ELR (cell line): Measurements from ENCODE around the gene HSD11B1L.
"Not testable (repeated sequence)": the region's sequence is repeated elsewhere in the genome, so short reads cannot be mapped to it uniquely, and the experiment has no call there.

Experiments used
- DNase-seq: peaks from one replicate; pipeline ENCODE4 v3.0.0-alpha.2; 2015; ENCODE audit warnings: low read depth

Gene HSD11B1L

DNA sequence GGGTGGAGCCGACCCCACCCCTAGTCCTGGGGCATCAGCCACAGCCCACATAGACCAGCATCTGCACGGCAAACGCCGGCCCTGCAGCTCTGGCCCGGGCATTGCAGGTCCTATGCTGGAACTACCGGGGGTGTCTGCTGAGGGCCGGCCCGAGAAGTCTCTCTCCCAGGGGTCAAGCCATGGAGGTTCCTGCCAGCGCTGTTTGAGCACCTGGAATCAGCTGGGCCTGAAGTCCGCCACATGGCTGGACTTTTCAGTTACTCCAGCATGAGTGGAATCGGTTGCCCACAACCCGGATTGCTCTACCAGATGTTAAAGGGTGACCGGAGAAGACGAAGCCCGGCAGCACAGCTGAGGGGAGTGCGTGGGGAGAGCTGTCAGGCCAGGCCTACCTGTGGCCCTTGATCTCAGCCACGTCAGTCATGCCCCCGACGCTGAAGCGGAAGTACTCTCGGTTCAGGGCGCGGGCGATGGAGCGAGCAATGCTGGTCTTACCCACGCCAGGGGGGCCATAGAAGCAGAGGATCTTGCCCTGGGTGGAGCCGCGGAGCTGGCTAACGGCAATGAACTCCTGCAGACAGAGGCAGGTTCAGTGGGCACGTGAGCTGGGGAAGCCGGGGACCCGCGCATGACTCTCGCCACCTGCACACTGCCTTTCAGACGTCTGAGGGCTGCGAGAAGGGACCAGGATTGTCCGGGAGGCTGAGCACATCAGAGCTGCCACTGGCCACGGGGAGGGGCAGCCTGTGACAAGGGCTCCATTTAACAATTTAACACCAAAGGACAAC lies 18.0 kb downstream of the HSD11B1L start:
- DNase-seq = no peak

GRCh38 chr19:5700455-5701092 lies 19.7 kb downstream of the HSD11B1L start:
- DNase-seq = no peak

DNA sequence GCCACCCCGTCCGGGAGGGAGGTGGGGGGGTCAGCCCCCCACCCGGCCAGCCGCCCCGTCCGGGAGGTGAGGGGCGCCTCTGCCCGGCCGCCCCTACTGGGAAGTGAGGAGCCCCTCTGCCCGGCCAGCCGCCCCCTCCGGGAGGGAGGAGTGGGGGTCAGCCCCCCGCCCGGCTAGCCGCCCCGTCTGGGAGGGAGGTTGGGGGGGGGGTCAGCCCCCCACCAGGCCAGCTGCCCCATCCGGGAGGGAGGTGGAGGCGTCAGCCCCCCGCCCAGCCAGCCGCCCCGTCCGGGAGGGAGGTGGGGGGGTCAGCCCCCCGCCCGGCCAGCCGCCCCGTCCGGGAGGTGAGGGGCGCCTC lies 21.2 kb downstream of the HSD11B1L start:
- not testable (repeated sequence) for DNase-seq

DNA sequence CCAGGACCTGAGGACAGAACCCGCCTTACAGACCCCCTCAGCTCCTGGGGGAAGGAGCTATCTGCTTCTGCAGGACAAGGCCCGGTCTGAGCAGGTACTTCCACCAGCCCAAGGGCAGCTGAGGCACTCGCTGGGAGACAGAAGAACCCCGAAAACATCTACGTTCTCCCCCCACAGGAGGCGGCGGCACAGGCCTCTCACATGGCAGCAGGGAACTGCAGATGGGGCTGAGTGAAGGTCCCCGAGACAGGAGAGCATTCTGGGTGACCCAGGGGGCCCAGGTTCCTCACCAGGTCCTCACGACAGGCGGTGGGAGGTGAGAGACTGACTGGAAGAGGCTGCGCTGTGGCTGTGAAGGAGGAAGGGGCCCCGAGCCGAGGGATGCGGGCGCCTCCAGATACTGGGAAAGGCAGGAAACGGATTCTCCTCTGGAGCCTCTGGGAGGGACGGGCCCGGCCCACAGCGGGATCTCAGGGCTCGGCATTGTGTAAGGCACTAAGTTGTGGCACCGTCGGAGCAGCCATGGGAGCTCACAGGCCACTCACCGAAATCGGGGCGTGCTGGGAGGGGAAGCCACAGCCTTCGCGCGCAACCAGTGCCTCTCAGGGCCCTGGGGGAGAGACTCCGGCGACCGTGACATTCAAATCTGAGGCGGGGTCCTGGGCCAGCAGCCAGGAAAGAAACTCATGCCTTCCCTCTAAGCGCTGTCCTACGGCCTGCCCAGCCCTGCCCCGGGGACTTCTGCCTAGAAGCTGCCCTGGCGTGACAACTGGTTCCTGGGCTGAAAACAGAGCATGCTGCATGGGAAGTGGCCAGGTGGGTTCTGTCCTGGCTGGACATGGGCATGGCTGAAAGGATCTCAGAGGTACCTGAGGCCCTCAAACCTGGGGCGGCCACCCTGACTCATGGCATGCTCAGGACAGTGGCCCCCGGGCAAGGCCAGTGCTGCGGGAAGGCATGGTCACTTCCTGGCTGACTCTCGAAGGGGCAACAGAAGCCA lies 23.3 kb downstream of the HSD11B1L start:
- DNase-seq = no peak

GRCh38 chr19:5705552-5705951 lies 24.7 kb downstream of the HSD11B1L start:
- no peak for DNase-seq

GRCh38 chr19:5706876-5707573 lies 26.2 kb downstream of the HSD11B1L start:
- no peak for DNase-seq

DNA sequence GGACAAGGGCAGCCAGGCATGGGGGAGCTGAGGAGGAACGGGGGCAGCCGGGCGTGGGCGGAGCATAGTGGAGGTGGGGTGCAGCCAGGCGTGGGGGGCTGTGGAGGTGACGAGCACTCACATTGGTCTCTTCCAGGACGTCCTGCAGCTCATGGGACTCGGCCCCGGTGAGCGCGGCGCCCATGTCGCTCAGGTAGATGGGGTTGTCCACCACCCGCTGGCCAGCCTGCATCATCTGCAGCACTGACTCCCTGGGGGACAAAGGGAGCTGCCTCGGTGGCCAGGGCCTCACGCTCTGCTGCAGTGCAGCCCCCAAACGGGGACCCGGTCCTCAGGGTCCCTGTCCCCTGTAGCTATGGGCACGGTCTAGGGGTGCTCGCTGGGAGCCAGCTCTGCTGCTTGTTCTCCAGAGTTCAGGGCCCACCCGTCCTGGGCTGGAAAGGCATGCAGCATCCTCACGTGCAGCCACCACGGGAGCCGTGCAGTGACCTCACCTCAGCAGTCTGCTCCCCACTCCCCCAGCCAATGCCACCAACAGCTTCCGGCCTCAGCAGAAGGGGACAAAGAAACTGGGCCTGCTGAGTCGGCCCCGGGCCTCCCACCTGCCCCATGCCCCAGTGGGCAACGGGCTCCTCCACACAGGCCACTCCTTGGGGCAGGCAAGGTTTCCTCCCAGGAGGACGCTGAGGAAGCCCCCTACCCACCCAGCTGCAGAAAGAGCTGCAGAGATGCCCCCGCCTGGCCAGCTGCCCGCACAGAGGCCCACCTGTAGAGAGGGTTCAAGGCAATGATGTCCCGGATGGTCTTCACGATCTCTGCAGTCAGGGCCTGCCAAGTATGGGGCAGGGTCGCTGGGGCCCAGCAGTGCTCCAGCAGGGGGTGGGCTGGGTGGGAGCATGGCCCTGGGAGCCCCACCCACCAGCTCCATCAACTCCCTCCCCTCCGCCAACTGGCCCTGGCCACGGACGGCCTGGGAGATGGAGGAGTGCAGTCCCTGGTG lies 27.0 kb downstream of the HSD11B1L start:
- DNase-seq = no peak

DNA sequence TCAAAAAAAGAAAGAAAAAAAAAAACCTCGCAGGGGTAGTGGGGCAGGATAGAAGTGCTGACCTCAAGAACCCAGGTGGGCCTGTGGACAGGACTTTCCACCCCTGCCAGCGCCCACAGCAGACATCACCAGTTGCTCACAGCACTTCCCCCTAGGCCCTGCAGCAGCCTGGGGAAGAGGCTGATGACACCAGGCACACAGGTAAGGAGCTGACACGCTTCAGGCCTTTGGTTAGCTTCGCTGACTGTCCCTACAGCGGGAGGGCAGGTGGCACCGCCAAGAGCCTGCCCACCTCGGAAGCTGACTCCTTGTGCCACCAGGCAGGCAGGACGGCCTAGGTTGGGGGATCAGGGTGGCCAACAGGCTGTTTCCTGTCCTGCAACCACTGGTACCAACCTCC lies 30.2 kb downstream of the HSD11B1L start:
- no peak for DNase-seq

- no peak for DNase-seq
Measured at GRCh38 chr19:5711713-5712161, 30.9 kb downstream of the HSD11B1L start.

DNA sequence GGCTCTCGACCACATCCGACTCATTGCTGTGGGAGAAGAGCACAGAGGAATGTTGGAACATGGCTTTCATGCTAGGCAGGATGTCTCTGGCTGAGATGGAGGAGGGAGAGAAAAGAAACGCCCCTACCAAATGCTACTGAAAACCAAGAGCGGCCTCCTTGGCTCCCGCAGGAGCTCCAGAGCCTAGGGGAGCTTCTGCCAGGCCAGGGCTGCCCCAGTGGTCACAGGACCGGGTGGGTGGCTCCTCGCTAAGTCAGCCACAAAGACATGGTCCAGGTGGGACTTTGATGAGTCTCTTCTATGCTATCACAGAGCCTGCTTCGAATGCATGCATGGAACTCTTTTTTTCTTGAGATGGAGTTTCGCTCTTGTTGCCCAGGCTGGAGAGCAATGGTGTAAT lies 32.4 kb downstream of the HSD11B1L start:
- DNase-seq = no peak

- DNase-seq = no peak
Measured at GRCh38 chr19:5714816-5715215, 34.0 kb downstream of the HSD11B1L start.

- no peak for DNase-seq
Measured at GRCh38 chr19:5717215-5717935, 36.5 kb downstream of the HSD11B1L start.

GRCh38 chr19:5718037-5718578 lies 37.3 kb downstream of the HSD11B1L start:
- peak; percentile 66 for DNase-seq

DNA sequence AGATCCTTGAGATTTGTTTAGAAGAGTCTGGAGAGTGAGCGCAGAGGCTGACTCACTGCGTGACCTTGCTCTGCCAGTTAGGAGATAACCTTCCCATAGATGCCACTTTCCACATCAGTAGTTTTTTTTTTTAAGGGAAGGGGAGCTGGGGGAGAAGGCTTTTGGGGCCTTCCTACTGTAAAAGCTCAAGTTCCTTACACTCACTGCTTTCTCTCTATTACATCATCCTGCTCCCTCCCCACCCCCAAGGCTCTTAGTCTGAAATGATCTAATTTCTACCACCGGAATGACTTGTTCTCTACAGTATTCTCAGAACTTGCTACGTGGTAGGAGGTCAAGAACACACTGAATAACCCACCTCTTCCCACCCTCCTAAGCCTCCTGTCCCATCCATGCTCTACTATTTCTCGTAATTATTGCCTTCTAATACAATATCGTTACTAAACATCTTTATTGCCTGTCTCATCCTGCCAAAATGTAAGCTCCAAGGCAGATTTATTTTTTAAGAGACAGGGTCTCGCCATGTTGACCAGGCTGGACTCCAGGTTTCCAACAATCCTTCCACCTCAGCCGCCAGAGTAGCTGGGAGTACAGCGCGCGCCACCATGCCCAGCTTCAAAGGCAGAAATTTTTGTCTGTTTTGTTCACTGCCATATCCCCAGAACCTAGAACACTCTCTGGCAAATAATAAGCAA lies 37.9 kb downstream of the HSD11B1L start:
- peak; percentile 86 for DNase-seq

DNA sequence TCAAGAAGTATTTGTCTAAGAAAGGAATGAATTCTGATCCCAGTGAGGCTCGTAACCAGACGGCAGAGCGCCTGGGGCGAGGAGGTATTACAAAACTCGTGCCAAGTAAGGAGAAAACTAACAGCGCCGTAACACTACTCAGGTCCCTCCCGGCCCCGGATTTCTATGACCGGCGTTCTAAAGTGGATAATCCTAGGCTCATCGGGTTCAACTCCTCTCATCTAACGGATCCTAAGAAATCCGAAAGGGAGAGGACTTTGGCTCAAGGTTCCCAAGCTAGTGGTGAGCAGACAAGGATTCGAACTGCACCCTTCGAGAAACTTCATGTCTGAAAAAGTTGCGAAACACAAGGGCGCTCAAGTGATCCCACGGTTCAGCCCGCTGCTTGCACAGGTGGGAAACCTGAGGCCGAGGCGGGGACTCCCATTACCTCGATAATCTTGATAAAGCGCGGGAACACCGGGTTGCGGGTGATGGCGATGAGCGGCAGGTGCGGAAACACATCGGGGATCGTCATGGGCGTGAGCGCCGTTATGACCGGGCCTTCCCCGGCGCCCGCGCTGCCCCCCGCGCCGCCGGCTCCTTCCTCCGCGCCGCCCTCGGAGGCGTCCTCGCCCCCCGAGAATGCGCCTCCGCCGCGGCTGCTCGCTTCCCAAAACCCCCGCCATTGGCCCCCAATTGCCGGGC lies 38.6 kb downstream of the HSD11B1L start:
- DNase-seq = peak; percentile 54

- peak; percentile 99 for DNase-seq
Measured at GRCh38 chr19:5719961-5720790, 39.3 kb downstream of the HSD11B1L start, which contains the start of the genes CATSPERD and LONP1. CATSPERD (plus strand) TSS chr19:5720637; CDS start chr19:5720738, 101 bp downstream. LONP1 (minus strand) TSS chr19:5720146; CDS start chr19:5720132, 14 bp downstream.

GRCh38 chr19:5727453-5728050 lies 46.7 kb downstream of the HSD11B1L start:
- DNase-seq = no peak
